Gastrocnemius medialis (tissue), 4 donors: ENCODE results near the gene CACNA1H. TPM values are rescaled to one million over a fixed set of nuclear protein-coding genes. Genes with fewer than 3 reads are reported as not detected.

Experiments used
- ATAC-seq, 2 donors: fragments of 150-250 bp; one replicate each; pipeline ENCODE4 v1.9.1; 2016
- DNase-seq, 2 donors: peaks; one replicate each; pipeline ENCODE4 v3.0.0-alpha.2; 2019
- H3K27ac ChIP-seq, 4 donors: fragments of 200-600 bp; sonication (generic); 1 replicate in 1 of 4; 2 replicates in 3 of 4; pipeline ENCODE4 v1.5.1; 2016 to 2018; ENCODE audit warnings: mild to moderate bottlenecking in 2 of 4, moderate library complexity in 1 of 4
- H3K27me3 ChIP-seq, 3 donors: fragments of 200-600 bp; sonication (generic) in 2 of 3; 1 replicate in 1 of 3; 2 replicates in 2 of 3; pipeline versions ENCODE4 v1.5.1 to v1.6.0; 2016 to 2019; ENCODE audit warnings: mild to moderate bottlenecking in 1 of 3, moderate library complexity in 1 of 3
- H3K36me3 ChIP-seq, 2 donors: fragments of 200-600 bp; sonication (generic) in 1 of 2; one replicate each; pipeline ENCODE4 v1.5.1; 2017 to 2018
- H3K4me1 ChIP-seq, 2 donors: fragments of 200-600 bp; sonication (generic) in 1 of 2; one replicate each; pipeline ENCODE4 v1.5.1; 2016 to 2017; ENCODE audit warnings: mild to moderate bottlenecking in 2 of 2
- H3K4me3 ChIP-seq, 4 donors: fragments of 200-600 bp; sonication (generic) in 3 of 4; 1 replicate in 1 of 4; 2 replicates in 3 of 4; pipeline ENCODE4 v1.5.1; 2016 to 2019; ENCODE audit warnings: mild to moderate bottlenecking in 2 of 4
- H3K9me3 ChIP-seq, 3 donors: fragments of 200-600 bp; sonication (generic) in 2 of 3; 1 replicate in 1 of 3; 2 replicates in 2 of 3; pipeline ENCODE4 v1.5.1; 2016 to 2019
- CTCF ChIP-seq, 5 experiments: fragments of 450-650 bp in 3 of 5; fragments of 200-600 bp in 2 of 5; sonication (generic) in 2 of 5; IDR thresholded peaks in 4 of 5; conservative IDR thresholded peaks in 1 of 5; 1 replicate in 4 of 5; 2 replicates in 1 of 5; pipeline ENCODE4 v1.5.1; 2016 to 2019; ENCODE audit warnings: antibody characterized with exemption in 5 of 5, mild to moderate bottlenecking in 3 of 5, moderate library complexity in 3 of 5
- POLR2A ChIP-seq, 2 donors: fragments of 450-650 bp; IDR thresholded peaks; one replicate each; pipeline ENCODE4 v1.6.1; 2017; ENCODE audit warnings: antibody characterized with exemption in 2 of 2, mild to moderate bottlenecking in 2 of 2, moderate library complexity in 2 of 2
- in situ Hi-C, 4 donors: fragments of 200-750 bp; cut with MboI; loops; one replicate each; pipeline versions ENCODE4 v1.15.0 to v1.8.0; 2017; ENCODE audit warnings: low sequenced_read_pairs in 4 of 4
- intact Hi-C: fragments of 100-400 bp; cut with DNase I; formaldehyde crosslinking; loops from one replicate; pipeline ENCODE4 v1.15.1; 2023; ENCODE audit warnings: low total_unique reads
- total RNA-seq, 4 donors: library from RNA; depleted of rRNA; stranded (reverse); fragments of >200 nt; gene quantifications; one replicate each; pipeline versions ENCODE4 v1.1.0 to v1.2.3, GENCODE V29; 2016

The CACNA1H gene
- total RNA-seq, 4 donors from 2014 or later, result 3.7 to 12.8 (median 4.5) TPM

- no peaks in the 10 kb centered on the region for H3K9me3 ChIP-seq
- intact Hi-C loops, result loop anchor here (1.0 kb wide), 1 partner anchor 88 kb away; no protein-coding TSS in a partner anchor
- H3K4me1 ChIP-seq, result no peaks in the 10 kb centered on the region
- DNase-seq (no peak), ATAC-seq (no peak)
- in situ Hi-C loops, result no loop called here
- H3K27me3 ChIP-seq, result peaks cover 3 to 18% (median 8%) of the 10 kb centered on the region in 3 donors
- no peak overlapping the region for H3K27ac ChIP-seq
- no peaks in the 10 kb centered on the region for H3K36me3 ChIP-seq
- TF ChIP-seq POLR2A (IDR thresholded peaks at IDR 0.05) (no peak), CTCF (IDR thresholded peaks at IDR 0.05 in 4 of 5, conservative IDR thresholded peaks at IDR 0.05 in 1 of 5) (no peak)
- H3K4me3 ChIP-seq, result no peak overlapping the region
Observed at GRCh38 chr16:1193825-1194581, 41.1 kb downstream of the CACNA1H start.

- ATAC-seq, result no peak
- no peaks in the 10 kb centered on the region for H3K36me3 ChIP-seq
Observed at GRCh38 chr16:1194665-1195392, 41.9 kb downstream of the CACNA1H start.

GRCh38 chr16:1195393-1195666 lies 42.4 kb downstream of the CACNA1H start:
- no peak overlapping the region for H3K27ac ChIP-seq
- intact Hi-C loops, result no loop called here
- H3K36me3 ChIP-seq, result no peaks in the 10 kb centered on the region
- ATAC-seq (no peak), DNase-seq (no peak)
- TF ChIP-seq POLR2A (IDR thresholded peaks at IDR 0.05) (no peak), CTCF (IDR thresholded peaks at IDR 0.05 in 4 of 5, conservative IDR thresholded peaks at IDR 0.05 in 1 of 5) (no peak)
- peaks cover 3 to 18% (median 5%) of the 10 kb centered on the region in 3 donors for H3K27me3 ChIP-seq
- no peaks in the 10 kb centered on the region for H3K4me1 ChIP-seq
- no peak overlapping the region for H3K4me3 ChIP-seq
- in situ Hi-C loops, result no loop called here
- H3K9me3 ChIP-seq, result no peaks in the 10 kb centered on the region

More at GRCh38 chr16:1194665-1195392, 41.9 kb downstream of the CACNA1H start:
- no peak for TF ChIP-seq POLR2A (IDR thresholded peaks at IDR 0.05)
- peak; percentile 27 to 81 (median 68) for TF ChIP-seq CTCF (IDR thresholded peaks at IDR 0.05 in 4 of 5, conservative IDR thresholded peaks at IDR 0.05 in 1 of 5)
- Histone ChIP-seq H3K4me1 (no peaks in the 10 kb centered on the region), H3K9me3 (no peaks in the 10 kb centered on the region), H3K4me3 (no peak overlapping the region), H3K27ac (no peak overlapping the region), H3K27me3 (peaks cover 3 to 18% (median 8%) of the 10 kb centered on the region in 3 donors)
- in situ Hi-C loops (no loop called here), intact Hi-C loops (loop anchor here (1.0 kb wide), 1 partner anchor 89 kb away; no protein-coding TSS in a partner anchor)
- no peak for DNase-seq

GRCh38 chr16:1196494-1196893 lies 43.6 kb downstream of the CACNA1H start:
- Histone ChIP-seq H3K36me3 (no peaks in the 10 kb centered on the region), H3K27me3 (peaks cover 3 to 18% (median 5%) of the 10 kb centered on the region in 3 donors), H3K4me1 (no peaks in the 10 kb centered on the region), H3K27ac (no peak overlapping the region), H3K9me3 (no peaks in the 10 kb centered on the region), H3K4me3 (no peak overlapping the region)
- intact Hi-C loops (no loop called here), in situ Hi-C loops (no loop called here)
- TF ChIP-seq POLR2A (IDR thresholded peaks at IDR 0.05) (no peak), CTCF (IDR thresholded peaks at IDR 0.05 in 4 of 5, conservative IDR thresholded peaks at IDR 0.05 in 1 of 5) (no peak)
- ATAC-seq, result no peak
- no peak for DNase-seq
